ENCODE measurements around the gene DBET. TPM values are rescaled to one million over a fixed set of nuclear protein-coding genes. Genes with fewer than 3 reads are reported as not detected.

DBET gene
- total RNA-seq, 1 donor from 2014 or later: not detected

Other genes starting within 250 kb of the DBET start
- gene FRG1, start 123.6 kb upstream of the DBET start, total RNA-seq: 11.8 TPM
- gene FRG2, start 37.2 kb upstream of the DBET start, total RNA-seq: not detected
- gene DUX4, start 109.3 kb downstream of the DBET start, total RNA-seq: not detected